Gastrocnemius medialis (tissue), 4 donors: Measurements from ENCODE around the gene E2F3. TPM values are rescaled to one million over a fixed set of nuclear protein-coding genes. Genes with fewer than 3 reads are reported as not detected.
A peak's percentile ranks its signal among the peaks of the same experiment; 100 is the strongest.

Source experiments
- ATAC-seq, 2 donors: fragments of 150-250 bp; one replicate each; pipeline ENCODE4 v1.9.1; 2016
- DNase-seq, 2 donors: peaks; one replicate each; pipeline ENCODE4 v3.0.0-alpha.2; 2019
- H3K27ac ChIP-seq, 4 donors: fragments of 200-600 bp; sonication (generic); 1 replicate in 1 of 4; 2 replicates in 3 of 4; pipeline ENCODE4 v1.5.1; 2016 to 2018; ENCODE audit warnings: mild to moderate bottlenecking in 2 of 4, moderate library complexity in 1 of 4
- H3K27me3 ChIP-seq, 3 donors: fragments of 200-600 bp; sonication (generic) in 2 of 3; 1 replicate in 1 of 3; 2 replicates in 2 of 3; pipeline versions ENCODE4 v1.5.1 to v1.6.0; 2016 to 2019; ENCODE audit warnings: mild to moderate bottlenecking in 1 of 3, moderate library complexity in 1 of 3
- H3K36me3 ChIP-seq, 2 donors: fragments of 200-600 bp; sonication (generic) in 1 of 2; one replicate each; pipeline ENCODE4 v1.5.1; 2017 to 2018
- H3K4me1 ChIP-seq, 2 donors: fragments of 200-600 bp; sonication (generic) in 1 of 2; one replicate each; pipeline ENCODE4 v1.5.1; 2016 to 2017; ENCODE audit warnings: mild to moderate bottlenecking in 2 of 2
- H3K4me3 ChIP-seq, 4 donors: fragments of 200-600 bp; sonication (generic) in 3 of 4; 1 replicate in 1 of 4; 2 replicates in 3 of 4; pipeline ENCODE4 v1.5.1; 2016 to 2019; ENCODE audit warnings: mild to moderate bottlenecking in 2 of 4
- H3K9me3 ChIP-seq, 3 donors: fragments of 200-600 bp; sonication (generic) in 2 of 3; 1 replicate in 1 of 3; 2 replicates in 2 of 3; pipeline ENCODE4 v1.5.1; 2016 to 2019
- POLR2A ChIP-seq, 2 donors: fragments of 450-650 bp; IDR thresholded peaks; one replicate each; pipeline ENCODE4 v1.6.1; 2017; ENCODE audit warnings: antibody characterized with exemption in 2 of 2, mild to moderate bottlenecking in 2 of 2, moderate library complexity in 2 of 2
- in situ Hi-C, 4 donors: fragments of 200-750 bp; cut with MboI; loops; one replicate each; pipeline versions ENCODE4 v1.15.0 to v1.8.0; 2017; ENCODE audit warnings: low sequenced_read_pairs in 4 of 4
- intact Hi-C: fragments of 100-400 bp; cut with DNase I; formaldehyde crosslinking; loops from one replicate; pipeline ENCODE4 v1.15.1; 2023; ENCODE audit warnings: low total_unique reads
- total RNA-seq, 4 donors: library from RNA; depleted of rRNA; stranded (reverse); fragments of >200 nt; gene quantifications; one replicate each; pipeline versions ENCODE4 v1.1.0 to v1.2.3, GENCODE V29; 2016
- TF ChIP-seq, protein P1 (sequence below), 5 experiments: fragments of 450-650 bp in 3 of 5; fragments of 200-600 bp in 2 of 5; sonication (generic) in 2 of 5; IDR thresholded peaks in 4 of 5; conservative IDR thresholded peaks in 1 of 5; 1 replicate in 4 of 5; 2 replicates in 1 of 5; pipeline ENCODE4 v1.5.1; 2016 to 2019; ENCODE audit warnings: antibody characterized with exemption in 5 of 5, mild to moderate bottlenecking in 3 of 5, moderate library complexity in 3 of 5

Gene E2F3
- total RNA-seq, 4 donors from 2014 or later = 5.4 to 13.6 (median 10.7) TPM

- no peak for TF ChIP-seq POLR2A (IDR thresholded peaks at IDR 0.05)
- TF ChIP-seq, protein P1, sequence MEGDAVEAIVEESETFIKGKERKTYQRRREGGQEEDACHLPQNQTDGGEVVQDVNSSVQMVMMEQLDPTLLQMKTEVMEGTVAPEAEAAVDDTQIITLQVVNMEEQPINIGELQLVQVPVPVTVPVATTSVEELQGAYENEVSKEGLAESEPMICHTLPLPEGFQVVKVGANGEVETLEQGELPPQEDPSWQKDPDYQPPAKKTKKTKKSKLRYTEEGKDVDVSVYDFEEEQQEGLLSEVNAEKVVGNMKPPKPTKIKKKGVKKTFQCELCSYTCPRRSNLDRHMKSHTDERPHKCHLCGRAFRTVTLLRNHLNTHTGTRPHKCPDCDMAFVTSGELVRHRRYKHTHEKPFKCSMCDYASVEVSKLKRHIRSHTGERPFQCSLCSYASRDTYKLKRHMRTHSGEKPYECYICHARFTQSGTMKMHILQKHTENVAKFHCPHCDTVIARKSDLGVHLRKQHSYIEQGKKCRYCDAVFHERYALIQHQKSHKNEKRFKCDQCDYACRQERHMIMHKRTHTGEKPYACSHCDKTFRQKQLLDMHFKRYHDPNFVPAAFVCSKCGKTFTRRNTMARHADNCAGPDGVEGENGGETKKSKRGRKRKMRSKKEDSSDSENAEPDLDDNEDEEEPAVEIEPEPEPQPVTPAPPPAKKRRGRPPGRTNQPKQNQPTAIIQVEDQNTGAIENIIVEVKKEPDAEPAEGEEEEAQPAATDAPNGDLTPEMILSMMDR (IDR thresholded peaks at IDR 0.05 in 4 of 5, conservative IDR thresholded peaks at IDR 0.05 in 1 of 5) = no peak
- H3K9me3 ChIP-seq = no peaks in the 10 kb centered on the region
- DNase-seq = no peak
These were observed 40.2 kb downstream of the E2F3 start for GRCh38 chr6:20441921-20442320.

DNA sequence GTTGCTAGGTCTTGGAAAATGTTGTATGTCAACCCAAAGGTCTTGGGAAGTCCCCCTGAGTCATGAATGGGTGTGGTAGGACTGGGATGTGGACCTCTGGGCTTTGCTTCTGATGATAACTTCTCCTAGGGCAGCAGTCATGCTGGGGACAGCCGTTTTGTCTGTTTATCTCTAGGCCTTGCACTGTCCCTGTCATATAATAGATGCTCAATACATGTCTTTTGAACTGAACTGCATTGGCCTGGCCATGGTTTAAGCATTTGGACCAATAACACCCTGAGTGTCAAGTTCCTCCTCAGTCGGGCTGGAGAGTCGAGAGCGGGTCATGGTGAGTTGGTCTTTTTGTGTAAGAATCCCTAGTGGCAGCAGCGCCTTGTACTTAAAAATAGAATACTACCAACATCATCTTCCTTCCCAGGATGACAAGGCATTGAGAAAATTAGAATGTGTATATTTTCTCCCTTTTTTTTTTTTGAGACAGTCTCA is 43.1 kb downstream of the E2F3 start:
- Histone ChIP-seq H3K4me3 (no peak overlapping the region), H3K27me3 (no peaks in the 10 kb centered on the region), H3K9me3 (no peaks in the 10 kb centered on the region), H3K4me1 (peaks cover 0 to 54% of the 10 kb centered on the region in 2 donors), H3K27ac (peak overlapping the region in 2 of 4 donors; percentile 45 to 48), H3K36me3 (no peaks in the 10 kb centered on the region)
- in situ Hi-C loops = no loop called here
- intact Hi-C loops = no loop called here
- TF ChIP-seq POLR2A (IDR thresholded peaks at IDR 0.05) = no peak
- TF ChIP-seq, protein P1 (IDR thresholded peaks at IDR 0.05 in 4 of 5, conservative IDR thresholded peaks at IDR 0.05 in 1 of 5) = no peak
- peak in 1 of 2 donors; percentile 28 for ATAC-seq
- no peak for DNase-seq

More at GRCh38 chr6:20441921-20442320, 40.2 kb downstream of the E2F3 start:
- Histone ChIP-seq H3K4me1 (peaks cover 5 to 58% of the 10 kb centered on the region in 2 donors), H3K27me3 (no peaks in the 10 kb centered on the region), H3K27ac (peak overlapping the region in 3 of 4 donors; percentile 20 to 64 (median 52)), H3K36me3 (no peaks in the 10 kb centered on the region), H3K4me3 (no peak overlapping the region)
- intact Hi-C loops (no loop called here), in situ Hi-C loops (no loop called here)
- no peak for ATAC-seq

DNA sequence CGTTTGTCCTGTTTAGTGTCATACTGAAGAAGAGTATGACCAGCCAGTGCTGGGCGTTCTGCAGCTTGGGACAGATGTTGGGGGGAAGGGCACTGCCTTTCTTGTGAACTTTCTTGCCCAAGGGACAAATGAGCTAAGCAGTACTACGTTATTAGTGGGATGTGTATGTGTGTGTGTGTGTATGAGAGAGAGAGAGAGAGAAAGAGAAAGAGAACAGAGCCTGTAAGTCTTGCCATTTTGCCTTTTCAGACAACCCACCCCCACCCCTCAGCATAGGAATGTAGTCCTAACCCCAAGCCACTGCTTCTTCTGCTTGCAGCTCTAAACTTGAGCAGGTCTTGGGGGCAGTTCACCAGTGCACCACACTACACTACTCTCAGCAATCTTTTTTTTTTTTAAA is 45.5 kb downstream of the E2F3 start:
- Histone ChIP-seq H3K27me3 (no peaks in the 10 kb centered on the region), H3K4me1 (peaks cover 0 to 35% of the 10 kb centered on the region in 2 donors), H3K9me3 (no peaks in the 10 kb centered on the region), H3K4me3 (no peak overlapping the region), H3K36me3 (no peaks in the 10 kb centered on the region), H3K27ac (peak overlapping the region in 2 of 4 donors; percentile 31 to 54)
- in situ Hi-C loops (no loop called here), intact Hi-C loops (no loop called here)
- DNase-seq = no peak
- ATAC-seq = peak; percentile 15 to 59
- no peak for TF ChIP-seq POLR2A (IDR thresholded peaks at IDR 0.05)
- TF ChIP-seq, protein P1 (IDR thresholded peaks at IDR 0.05 in 4 of 5, conservative IDR thresholded peaks at IDR 0.05 in 1 of 5) = no peak

GRCh38 chr6:20447581-20448132 is 46.0 kb downstream of the E2F3 start:
- Histone ChIP-seq H3K36me3 (no peaks in the 10 kb centered on the region), H3K9me3 (no peaks in the 10 kb centered on the region), H3K27ac (peak overlapping the region in 1 of 4 donors; percentile 54), H3K27me3 (no peaks in the 10 kb centered on the region), H3K4me3 (no peak overlapping the region), H3K4me1 (peaks cover 0 to 30% of the 10 kb centered on the region in 2 donors)
- DNase-seq (no peak), ATAC-seq (peak; percentile 16 to 74)
- intact Hi-C loops (no loop called here), in situ Hi-C loops (no loop called here)
- no peak for TF ChIP-seq POLR2A (IDR thresholded peaks at IDR 0.05)
- TF ChIP-seq, protein P1 (IDR thresholded peaks at IDR 0.05 in 4 of 5, conservative IDR thresholded peaks at IDR 0.05 in 1 of 5) = no peak
